IPS-15b (cell line): ENCODE measurements around the gene PPP1R15A.
"Not testable (repeated sequence)": the region's sequence is repeated elsewhere in the genome, so short reads cannot be mapped to it uniquely, and the experiment has no call there.

Experiments
- H3K27me3 ChIP-seq: one replicate; pipeline ENCODE4 v1.6.1; 2013; ENCODE audit warnings: low read length; ENCODE audit not compliant: control insufficient read depth, insufficient read depth
- H3K36me3 ChIP-seq: one replicate; pipeline ENCODE4 v1.6.1; 2013; ENCODE audit warnings: low read length; ENCODE audit not compliant: control insufficient read depth, insufficient read depth
- H3K4me1 ChIP-seq: one replicate; pipeline ENCODE4 v1.6.1; 2013; ENCODE audit warnings: mild to moderate bottlenecking, low read length; ENCODE audit not compliant: control insufficient read depth, insufficient read depth
- H3K4me3 ChIP-seq: one replicate; pipeline ENCODE4 v1.5.1; 2013; ENCODE audit warnings: low read depth, low read length
- H3K9ac ChIP-seq: one replicate; pipeline ENCODE4 v1.6.1; 2013; ENCODE audit warnings: low read depth, mild to moderate bottlenecking, low read length
- H3K9me3 ChIP-seq: one replicate; pipeline ENCODE4 v1.6.1; 2013; ENCODE audit warnings: mild to moderate bottlenecking, low read length; ENCODE audit not compliant: control insufficient read depth, insufficient read depth

The PPP1R15A gene

GRCh38 chr19:48861313-48861712 is 10.9 kb upstream of the PPP1R15A start:
- H3K27me3 ChIP-seq, result no peaks in the 10 kb centered on the region
- H3K4me1 ChIP-seq, result no peaks in the 10 kb centered on the region

GRCh38 chr19:48862827-48863226 is 9.4 kb upstream of the PPP1R15A start:
- no peaks in the 10 kb centered on the region for H3K9me3 ChIP-seq
- no peak overlapping the region for H3K9ac ChIP-seq
- no peaks in the 10 kb centered on the region for H3K36me3 ChIP-seq
- no peaks in the 10 kb centered on the region for H3K27me3 ChIP-seq
- H3K4me3 ChIP-seq, result no peak overlapping the region
- H3K4me1 ChIP-seq, result peaks cover 2% of the 10 kb centered on the region

More at GRCh38 chr19:48861313-48861712, 10.9 kb upstream of the PPP1R15A start:
- no peaks in the 10 kb centered on the region for H3K36me3 ChIP-seq
- no peaks in the 10 kb centered on the region for H3K9me3 ChIP-seq
- H3K9ac ChIP-seq, result no peak overlapping the region
- no peak overlapping the region for H3K4me3 ChIP-seq

GRCh38 chr19:48866692-48867091 is 5.5 kb upstream of the PPP1R15A start:
- Histone ChIP-seq H3K36me3 (no peaks in the 10 kb centered on the region), H3K9ac (no peak overlapping the region), H3K4me1 (peaks cover 7% of the 10 kb centered on the region), H3K4me3 (no peak overlapping the region), H3K9me3 (no peaks in the 10 kb centered on the region), H3K27me3 (no peaks in the 10 kb centered on the region)

- H3K9ac ChIP-seq, result peak overlapping the region; percentile 47
- no peak overlapping the region for H3K4me3 ChIP-seq
These were observed 5.0 kb upstream of the PPP1R15A start for GRCh38 chr19:48867123-48867745.

GRCh38 chr19:48867746-48868113 is 4.5 kb upstream of the PPP1R15A start:
- Histone ChIP-seq H3K36me3 (no peaks in the 10 kb centered on the region), H3K27me3 (no peaks in the 10 kb centered on the region), H3K4me1 (peaks cover 7% of the 10 kb centered on the region), H3K9ac (peak overlapping the region; percentile 47), H3K4me3 (peak overlapping the region; percentile 20), H3K9me3 (no peaks in the 10 kb centered on the region)

More at GRCh38 chr19:48867123-48867745, 5.0 kb upstream of the PPP1R15A start:
- H3K9me3 ChIP-seq, result no peaks in the 10 kb centered on the region
- H3K36me3 ChIP-seq, result no peaks in the 10 kb centered on the region
- peaks cover 7% of the 10 kb centered on the region for H3K4me1 ChIP-seq
- no peaks in the 10 kb centered on the region for H3K27me3 ChIP-seq

GRCh38 chr19:48868114-48868886 is 3.9 kb upstream of the PPP1R15A start, which contains the start of gene PLEKHA4:
Gene PLEKHA4 (minus strand): TSS chr19:48868617. CDS start chr19:48867620, 997 bp downstream.
- H3K27me3 ChIP-seq, result no peaks in the 10 kb centered on the region
- no peaks in the 10 kb centered on the region for H3K36me3 ChIP-seq
- no peaks in the 10 kb centered on the region for H3K9me3 ChIP-seq
- peak within 1 kb of the TSS; percentile 47 for H3K9ac ChIP-seq
- H3K4me3 ChIP-seq, result peak within 1 kb of the TSS; percentile 20
- H3K4me1 ChIP-seq, result peaks cover 8% of the 10 kb centered on the region

GRCh38 chr19:48870048-48870447 is 2.2 kb upstream of the PPP1R15A start:
- H3K27me3 ChIP-seq, result no peaks in the 10 kb centered on the region
- no peak overlapping the region for H3K4me3 ChIP-seq
- no peak overlapping the region for H3K9ac ChIP-seq
- H3K36me3 ChIP-seq, result peaks cover 16% of the 10 kb centered on the region
- no peaks in the 10 kb centered on the region for H3K9me3 ChIP-seq
- peaks cover 10% of the 10 kb centered on the region for H3K4me1 ChIP-seq

GRCh38 chr19:48871471-48872181 is 595 bp upstream of the PPP1R15A start:
- not testable (repeated sequence) for H3K9me3 ChIP-seq, H3K27me3 ChIP-seq, H3K4me3 ChIP-seq, H3K4me1 ChIP-seq, H3K9ac ChIP-seq
- H3K36me3 ChIP-seq, result peaks cover 24% of the 10 kb centered on the region

- Histone ChIP-seq H3K4me3 (peak overlapping the region; percentile 99), H3K9ac (peak overlapping the region; percentile 95), H3K4me1 (peaks cover 7% of the 10 kb centered on the region), H3K9me3 (no peaks in the 10 kb centered on the region), H3K36me3 (peaks cover 24% of the 10 kb centered on the region), H3K27me3 (no peaks in the 10 kb centered on the region)
These were observed 759 bp downstream of the PPP1R15A start for GRCh38 chr19:48872884-48873475.

- H3K27me3 ChIP-seq, result no peaks in the 10 kb centered on the region
- H3K4me1 ChIP-seq, result peaks cover 2% of the 10 kb centered on the region
- peak overlapping the region; percentile 99 for H3K4me3 ChIP-seq
- H3K36me3 ChIP-seq, result peaks cover 24% of the 10 kb centered on the region
- H3K9me3 ChIP-seq, result no peaks in the 10 kb centered on the region
- H3K9ac ChIP-seq, result no peak overlapping the region
These were observed 1.5 kb downstream of the PPP1R15A start for GRCh38 chr19:48873476-48874302.
